Suprapubic skin (tissue), 3 donors: ENCODE results near the gene PDILT.

ENCODE experiments used
- CTCF ChIP-seq, 2 donors: fragments of 200-600 bp in 1 of 2; fragments of 450-650 bp in 1 of 2; sonication (generic) in 1 of 2; IDR thresholded peaks; one replicate each; pipeline ENCODE4 v1.5.1; 2016 to 2019; ENCODE audit warnings: antibody characterized with exemption in 2 of 2, mild to moderate bottlenecking in 1 of 2, moderate library complexity in 1 of 2
- POLR2A ChIP-seq, 2 donors: fragments of 450-650 bp; IDR thresholded peaks; one replicate each; pipeline ENCODE4 v1.6.1; 2017; ENCODE audit warnings: antibody characterized with exemption in 2 of 2, mild to moderate bottlenecking in 2 of 2, moderate library complexity in 2 of 2

- TF ChIP-seq CTCF (IDR thresholded peaks at IDR 0.05) (no peak), POLR2A (IDR thresholded peaks at IDR 0.05) (no peak)
Observed at GRCh38 chr16:20404637-20405036, at the start of gene PDILT.
